Midbrain (tissue), 1 donor: ENCODE data around the gene APOBEC3C.
"Not testable (repeated sequence)": the region's sequence is repeated elsewhere in the genome, so short reads cannot be mapped to it uniquely, and the experiment has no call there.

ENCODE experiments used
- DNase-seq: peaks from one replicate; lab custom pipeline; 2025; lab: John Stamatoyannopoulos, UW

The APOBEC3C gene

GRCh38 chr22:38981992-38982927, 31.8 kb upstream of the APOBEC3C start, which contains the start of gene APOBEC3B:
Gene APOBEC3B (plus strand): TSS chr22:38982347. CDS start chr22:38982454, 107 bp downstream.
- peak; percentile 65 for DNase-seq

DNA sequence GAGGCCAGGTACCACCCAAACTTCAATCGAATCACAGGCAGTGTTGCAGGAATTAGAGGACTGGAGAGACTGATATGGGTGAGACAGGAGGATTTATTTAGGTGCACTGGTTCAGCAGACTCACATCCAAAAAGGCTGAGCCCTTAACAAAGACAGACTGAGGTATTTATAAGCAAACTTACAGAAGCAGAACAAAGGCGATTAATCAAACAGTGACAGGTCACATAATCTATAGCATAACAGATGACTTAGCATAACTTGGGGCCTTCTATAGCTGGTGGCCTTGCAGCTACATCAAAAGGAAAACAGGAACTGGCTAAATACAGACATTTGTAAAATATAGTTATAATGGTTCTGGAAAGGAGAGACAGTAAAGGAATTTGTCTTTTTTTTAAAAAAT, 29.8 kb upstream of the APOBEC3C start:
- no peak for DNase-seq

GRCh38 chr22:38984784-38985757, 29.0 kb upstream of the APOBEC3C start:
- DNase-seq: not testable (repeated sequence)

DNA sequence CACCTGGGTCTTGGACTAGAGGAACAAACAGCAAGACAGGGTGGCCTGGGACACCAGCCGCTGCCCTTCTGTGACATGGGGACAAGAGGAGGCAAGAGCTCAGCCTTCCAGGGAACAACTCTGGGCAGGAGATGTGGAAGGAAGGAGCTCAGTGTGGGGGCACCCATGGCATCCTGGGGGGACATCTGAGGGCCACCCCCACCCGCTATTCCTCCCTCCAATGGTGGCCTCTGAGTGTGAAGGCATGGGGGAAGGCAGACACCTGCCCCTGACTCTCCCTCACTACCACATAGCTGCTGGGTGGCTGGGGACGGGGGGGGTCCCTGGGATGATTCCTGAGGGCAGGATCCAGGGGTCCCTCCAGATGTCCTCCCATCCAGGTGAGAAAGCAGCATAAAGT, 27.4 kb upstream of the APOBEC3C start:
- no peak for DNase-seq

DNA sequence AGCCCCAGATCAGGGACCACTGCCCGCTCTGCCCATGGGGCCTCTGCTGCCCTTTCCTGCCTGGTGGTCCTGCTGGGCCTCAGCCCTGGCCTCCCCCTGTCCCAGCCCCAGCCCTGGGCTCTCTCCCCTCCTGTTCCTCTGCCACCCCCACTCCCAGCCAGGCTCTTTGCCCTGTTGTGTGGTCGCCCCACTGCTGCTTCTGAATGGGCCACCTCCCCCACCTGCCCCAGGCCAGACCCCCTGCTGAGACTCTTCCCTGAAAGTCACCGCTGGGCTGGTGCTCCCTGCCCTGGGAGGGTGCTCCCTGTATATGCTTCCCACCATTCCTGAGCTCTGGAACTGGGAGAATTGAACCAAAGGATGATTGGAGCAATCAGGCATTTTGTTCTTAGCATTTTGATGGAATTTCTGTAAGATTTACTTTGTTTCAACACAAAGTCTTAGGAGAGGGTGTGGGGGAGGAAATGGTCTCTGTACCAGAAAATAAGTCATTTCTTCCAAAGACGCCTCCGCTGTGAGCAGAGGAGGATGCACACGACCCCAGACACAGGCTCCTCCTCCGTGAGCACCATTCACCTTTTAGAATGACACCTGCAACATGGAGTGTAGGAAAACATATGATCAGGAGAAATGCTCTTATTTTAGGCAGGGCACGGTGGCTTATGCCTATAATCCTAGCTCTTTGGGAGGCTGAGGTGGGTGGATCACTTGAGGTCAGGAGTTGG, 26.7 kb upstream of the APOBEC3C start:
- DNase-seq: no peak

GRCh38 chr22:38989466-38989865, 24.6 kb upstream of the APOBEC3C start:
- DNase-seq: no peak

DNA sequence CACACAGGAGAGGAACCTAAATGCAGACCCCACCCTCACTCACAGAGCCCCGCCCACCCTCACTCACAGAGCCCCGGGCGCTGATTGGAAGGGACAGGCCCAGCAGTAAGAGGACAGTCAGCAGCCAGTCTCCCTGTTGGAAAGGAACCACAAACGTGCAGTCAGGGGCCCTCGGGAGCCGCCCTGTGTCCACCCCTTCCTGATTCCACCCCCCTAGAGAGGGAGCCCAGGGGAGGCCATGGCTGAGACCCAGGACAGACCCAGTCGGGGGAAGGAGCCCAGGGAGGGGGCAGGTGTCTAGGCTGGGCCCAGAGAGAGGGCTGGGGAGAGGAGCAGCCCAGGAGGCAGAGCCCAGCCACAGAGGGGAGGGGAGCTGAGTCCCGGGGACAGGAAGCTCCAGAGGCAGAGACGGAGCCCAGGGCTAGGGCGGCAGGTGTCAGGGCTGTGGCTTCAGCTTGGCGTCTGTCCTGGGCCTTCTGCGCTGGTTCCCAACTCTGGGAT, 21.1 kb upstream of the APOBEC3C start:
- DNase-seq: not testable (repeated sequence)

DNA sequence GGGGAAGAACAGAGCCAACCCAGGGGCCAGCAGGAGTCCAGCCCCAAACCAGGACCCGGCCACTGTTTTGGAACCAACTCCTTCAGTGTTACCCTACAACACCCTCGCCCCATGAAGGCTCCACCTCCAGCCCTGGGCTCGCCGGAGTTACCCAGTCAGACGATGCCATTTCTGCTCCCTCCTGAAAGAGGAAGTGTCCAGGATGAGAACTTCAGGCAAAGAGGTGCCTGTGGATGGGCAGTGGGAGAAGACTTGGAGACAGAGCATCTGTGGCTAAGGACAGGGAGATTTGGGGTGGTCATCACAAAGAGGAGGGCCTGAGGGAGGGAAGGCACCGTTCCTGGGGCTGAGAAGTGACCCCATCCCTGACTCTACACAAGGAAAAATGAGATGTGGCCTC, 18.0 kb upstream of the APOBEC3C start:
- DNase-seq: no peak

GRCh38 chr22:38997518-38997917, 16.5 kb upstream of the APOBEC3C start:
- no peak for DNase-seq

DNA sequence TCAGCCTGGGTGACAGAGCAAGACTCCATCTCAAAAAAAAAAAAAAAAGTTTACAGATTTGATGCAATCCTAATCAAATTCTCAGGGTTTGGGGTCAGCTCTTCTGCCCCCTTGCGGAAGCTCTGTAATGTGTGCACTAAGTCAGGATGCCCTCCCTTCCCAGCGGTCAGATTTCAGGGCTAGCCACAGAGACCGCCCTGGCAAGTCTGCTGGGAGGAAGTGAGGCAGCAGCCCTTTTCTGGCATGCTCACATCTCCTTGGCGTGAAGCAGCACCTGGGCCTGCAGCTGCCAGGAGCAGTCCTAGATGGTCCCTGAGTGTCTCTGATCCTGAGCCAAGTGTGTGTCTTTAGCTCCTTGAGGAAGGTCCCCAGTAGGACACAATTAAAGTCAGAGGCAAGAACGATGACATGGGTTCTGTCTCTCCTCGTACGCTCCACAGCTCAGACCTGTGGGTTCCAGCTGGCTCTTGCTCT, 10.9 kb upstream of the APOBEC3C start:
- peak; percentile 36 for DNase-seq

DNA sequence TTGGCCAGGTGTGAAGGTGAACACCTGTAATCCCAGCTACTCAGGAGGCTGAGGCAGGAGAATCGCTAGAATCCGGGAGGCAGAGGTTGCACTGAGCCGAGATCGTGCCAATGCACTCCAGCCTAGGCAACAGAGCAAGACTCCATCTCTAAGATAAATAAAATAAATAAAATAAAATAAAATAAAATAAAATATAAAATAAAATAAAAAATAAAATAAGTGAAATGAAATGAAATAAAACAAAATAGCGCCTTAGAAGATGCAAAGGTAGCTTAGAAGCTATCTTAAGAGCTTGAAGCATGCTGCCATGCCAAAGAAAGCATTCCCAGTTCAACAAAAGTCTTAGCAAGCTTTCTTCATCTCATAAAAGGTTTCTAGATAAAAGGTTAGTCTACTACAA, 6.9 kb upstream of the APOBEC3C start:
- DNase-seq: no peak

- DNase-seq: peak; percentile 0
Measured at GRCh38 chr22:39008271-39008850, 5.7 kb upstream of the APOBEC3C start.

- no peak for DNase-seq
Measured at GRCh38 chr22:39010946-39011345, 3.1 kb upstream of the APOBEC3C start.

DNA sequence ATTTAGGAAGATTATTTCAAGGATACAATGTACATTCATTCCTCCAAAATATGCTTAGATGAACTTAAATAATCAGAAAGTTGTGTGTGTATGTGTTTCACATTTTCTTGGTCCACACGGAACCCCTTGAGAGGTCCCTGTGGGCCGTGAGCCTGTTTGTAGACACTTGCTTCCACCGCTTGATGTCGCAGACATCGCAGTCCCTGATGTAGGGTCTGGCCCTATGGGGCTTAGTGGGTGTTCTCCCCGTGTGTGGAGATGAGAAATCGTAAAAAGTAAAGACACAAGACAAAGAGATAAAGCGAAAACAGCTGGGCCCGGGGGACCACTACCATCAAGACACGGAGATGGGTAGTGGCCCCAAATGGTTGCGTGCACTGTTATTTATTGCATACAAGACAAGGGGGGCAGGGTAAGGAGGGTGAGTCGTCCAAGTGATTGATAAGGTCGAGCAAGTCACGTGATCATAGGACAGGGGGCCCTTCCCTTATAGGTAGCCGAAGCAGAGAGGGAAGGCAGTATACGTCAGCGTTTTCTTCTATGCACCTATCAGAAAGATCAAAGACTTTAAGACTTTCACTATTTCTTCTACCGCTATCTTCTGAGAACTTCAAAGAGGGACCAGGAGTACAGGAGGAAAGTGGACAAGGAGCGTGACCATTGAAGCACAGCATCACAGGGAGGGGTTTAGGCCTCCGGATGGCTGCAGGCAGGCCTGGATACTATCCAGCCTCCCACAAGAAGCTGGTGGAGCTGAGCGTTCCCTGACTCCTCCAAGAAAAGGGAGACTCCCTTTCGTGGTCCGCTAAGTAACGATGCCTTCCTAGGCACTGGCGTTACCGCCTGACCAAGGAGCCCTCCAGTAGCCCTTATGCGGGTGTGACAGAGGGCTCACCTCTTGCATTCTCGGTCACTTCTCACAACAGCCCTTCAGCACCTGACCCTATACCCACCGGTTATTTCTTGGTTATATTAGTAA, 1.2 kb upstream of the APOBEC3C start:
- no peak for DNase-seq

DNA sequence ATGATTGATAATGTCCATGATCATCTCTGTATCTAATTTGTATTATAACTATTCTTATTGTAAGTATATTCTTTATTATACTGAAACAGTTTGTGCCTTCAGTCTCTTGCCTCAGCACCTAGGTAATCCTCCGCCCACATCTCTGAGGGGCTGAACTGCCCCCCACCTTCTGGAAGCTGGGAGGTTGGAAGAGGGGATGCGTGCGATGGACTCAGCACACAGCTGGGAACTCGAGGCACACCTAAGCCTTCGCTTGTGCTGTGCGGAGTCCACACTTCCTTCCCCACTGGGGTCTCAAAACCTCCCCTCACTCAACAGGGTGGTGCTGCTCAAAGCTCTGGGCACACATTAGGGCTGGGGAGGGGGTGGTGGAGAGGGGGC, 506 bp upstream of the APOBEC3C start:
- DNase-seq: not testable (repeated sequence)

DNA sequence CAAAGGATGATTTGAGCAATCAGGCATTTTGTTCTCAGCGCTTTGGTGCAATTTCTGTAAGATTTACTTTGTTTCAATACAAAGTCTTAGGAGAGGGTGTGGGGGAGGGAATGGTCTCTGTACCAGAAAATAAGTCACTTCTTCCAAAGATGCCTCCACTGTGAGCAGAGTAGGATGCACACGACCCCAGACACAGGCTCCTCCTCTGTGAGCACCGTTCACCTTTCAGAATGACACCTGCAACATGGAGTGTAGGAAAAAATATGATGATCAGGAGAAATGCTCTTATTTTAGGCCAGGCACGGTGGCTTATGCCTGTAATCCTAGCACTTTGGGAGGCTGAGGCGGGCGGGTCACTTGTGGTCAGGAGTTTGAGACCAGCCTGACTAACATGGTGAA, 665 bp downstream of the APOBEC3C start:
- DNase-seq: not testable (repeated sequence)

DNA sequence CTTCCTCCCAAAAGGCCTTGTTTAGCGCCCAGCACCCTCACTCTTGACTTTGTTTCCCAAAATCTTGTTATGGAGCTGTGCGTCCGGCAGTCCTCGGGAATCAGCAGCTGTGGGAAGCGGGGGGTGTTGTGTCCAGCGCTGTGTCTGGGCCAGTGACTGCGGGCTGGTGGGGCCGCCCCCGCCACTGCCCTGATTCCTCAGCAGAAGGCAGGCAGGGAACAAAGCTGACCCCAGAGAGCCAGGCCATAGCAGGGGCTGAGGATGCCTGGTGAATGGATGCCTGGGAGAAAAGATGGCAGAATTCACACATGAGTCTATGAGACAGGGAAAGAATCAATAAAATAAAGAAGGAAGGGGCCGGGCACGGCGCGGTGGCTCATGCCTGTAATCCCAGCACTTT, 2.5 kb downstream of the APOBEC3C start:
- DNase-seq: no peak

DNA sequence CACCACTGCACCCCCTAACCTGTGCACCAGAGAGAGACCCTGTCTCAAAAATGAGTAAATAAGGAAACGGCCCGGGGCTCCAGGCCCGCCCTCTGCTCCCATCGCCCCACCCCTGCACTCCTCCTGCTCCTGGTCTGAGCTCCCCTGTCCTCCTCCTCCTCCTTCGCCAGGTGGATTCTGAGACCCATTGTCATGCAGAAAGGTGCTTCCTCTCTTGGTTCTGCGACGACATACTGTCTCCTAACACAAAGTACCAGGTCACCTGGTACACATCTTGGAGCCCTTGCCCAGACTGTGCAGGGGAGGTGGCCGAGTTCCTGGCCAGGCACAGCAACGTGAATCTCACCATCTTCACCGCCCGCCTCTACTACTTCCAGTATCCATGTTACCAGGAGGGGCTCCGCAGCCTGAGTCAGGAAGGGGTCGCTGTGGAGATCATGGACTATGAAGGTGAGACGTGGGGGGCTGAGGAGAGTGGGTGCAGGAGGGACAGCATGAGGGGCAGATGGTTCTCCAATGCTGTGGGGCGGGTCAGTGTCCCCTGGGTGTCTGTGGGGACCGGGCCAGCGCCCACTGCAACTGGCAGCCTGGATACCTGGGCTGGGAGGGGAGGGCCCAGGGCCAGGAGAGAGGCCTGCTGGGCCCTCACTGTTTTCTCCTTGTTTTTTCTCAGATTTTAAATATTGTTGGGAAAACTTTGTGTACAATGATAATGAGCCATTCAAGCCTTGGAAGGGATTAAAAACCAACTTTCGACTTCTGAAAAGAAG, 3.7 kb downstream of the APOBEC3C start:
- DNase-seq: no peak

- DNase-seq: not testable (repeated sequence)
Measured at GRCh38 chr22:39020021-39020651, 6.1 kb downstream of the APOBEC3C start.
